GM12878 (cell line): ENCODE results near the gene UBE2F. TPM values are rescaled to one million over a fixed set of nuclear protein-coding genes. Genes with fewer than 3 reads are reported as not detected.

Experiments used
- ATAC-seq: fragments of 200-7000 bp; cut with Tn5 transposase; 3 replicates; pipeline ENCODE4 v1.9.1; 2020; ENCODE audit warnings: mild to moderate bottlenecking, moderate library complexity
- BruUV-seq: library from RNA; stranded (reverse); fragments of 400-500 nt; replicated peaks from 2 replicates; lab custom pipeline; 2021; lab: Mats Ljungman, UMichigan
- CTCF ChIA-PET: fragments of 300-600 bp; sonication (Branson Sonifier 250); formaldehyde crosslinking; extraction: SDS; loops from one replicate; lab custom pipeline; 2021; ENCODE audit warnings: inconsistent platforms; lab: Yijun Ruan, JAX
- POLR2A ChIA-PET: fragments of 350-600 bp; formaldehyde crosslinking; extraction: SDS; loops from one replicate; lab custom pipeline; 2021; ENCODE audit warnings: inconsistent platforms; lab: Charles Lee
- RAD21 ChIA-PET: fragments of 300-600 bp; sonication (Branson Sonifier 250); formaldehyde crosslinking; loops from one replicate; lab custom pipeline; 2023; ENCODE audit warnings: antibody characterized with exemption; ENCODE audit not compliant: unreplicated experiment; lab: Charles Lee
- SMC1A ChIA-PET: fragments of 300-600 bp; sonication (Branson Sonifier 250); formaldehyde crosslinking; loops from one replicate; lab custom pipeline; 2023; ENCODE audit not compliant: unreplicated experiment, uncharacterized antibody; lab: Charles Lee
- DNase-seq: peaks from one replicate; pipeline ENCODE4 v3.0.0-alpha.2; 2011; ENCODE audit warnings: low read depth, low spot score
- FAIRE-seq: peaks from 3 replicates; lab custom pipeline; 2011; peaks lifted over from hg19 to GRCh38; lab: Jason Lieb, UNC
- H2AFZ ChIP-seq: 2 replicates; pipeline ENCODE4 v1.6.0; 2011; ENCODE audit warnings: low read depth, low read length, control low read depth; ENCODE audit not compliant: control insufficient read depth
- H3K27ac ChIP-seq: 2 replicates; pipeline ENCODE4 v1.5.1; 2011; ENCODE audit warnings: control low read depth; ENCODE audit not compliant: control insufficient read depth, insufficient read depth
- H3K27me3 ChIP-seq, 2 experiments: replicated peaks in 1 of 2; 2 replicates each; pipeline versions ENCODE4 v1.6.0 to v1.6.1; 2011; ENCODE audit warnings: low read length in 1 of 2; ENCODE audit not compliant: control insufficient read depth in 2 of 2, insufficient read depth in 2 of 2
- H3K36me3 ChIP-seq, 2 experiments: 2 replicates each; pipeline ENCODE4 v1.5.1; 2011; ENCODE audit warnings: low read length in 1 of 2; ENCODE audit not compliant: control insufficient read depth in 2 of 2, insufficient read depth in 2 of 2
- H3K4me1 ChIP-seq: 2 replicates; pipeline ENCODE4 v1.6.1; 2011; ENCODE audit warnings: mild to moderate bottlenecking, low read length, moderate library complexity, mixed read lengths; ENCODE audit not compliant: control insufficient read depth, insufficient read depth
- H3K4me2 ChIP-seq: 2 replicates; pipeline ENCODE4 v1.6.0; 2011; ENCODE audit warnings: control low read depth; ENCODE audit not compliant: control insufficient read depth, insufficient read depth
- H3K4me3 ChIP-seq: fragments of 200-600 bp; sonication (generic); 2 replicates; pipeline ENCODE4 v1.5.1; 2016
- H3K79me2 ChIP-seq: 2 replicates; pipeline ENCODE4 v1.6.0; 2011; ENCODE audit warnings: low read length; ENCODE audit not compliant: control insufficient read depth, insufficient read depth
- H3K9ac ChIP-seq: 2 replicates; pipeline ENCODE4 v1.8.0; 2011; ENCODE audit warnings: low read length, control low read depth, mixed read lengths; ENCODE audit not compliant: control insufficient read depth, insufficient read depth
- H3K9me3 ChIP-seq: replicated peaks from 3 replicates; pipeline ENCODE4 v1.5.1; 2011; ENCODE audit warnings: mild to moderate bottlenecking, low read length; ENCODE audit not compliant: control insufficient read depth, insufficient read depth
- H4K20me1 ChIP-seq: 2 replicates; pipeline ENCODE4 v1.6.0; 2011; ENCODE audit not compliant: control insufficient read depth, insufficient read depth
- BCL11A ChIP-seq: IDR thresholded peaks from 2 replicates; pipeline ENCODE4 v1.6.1; 2011; ENCODE audit warnings: low read depth, low read length
- CHD1 ChIP-seq: IDR thresholded peaks from 2 replicates; pipeline ENCODE4 v1.6.1; 2012; ENCODE audit warnings: low read depth, low read length, improper control_type of control experiment
- CREB1 ChIP-seq: IDR thresholded peaks from 2 replicates; pipeline ENCODE4 v1.6.1; 2012; ENCODE audit warnings: low read depth, mild to moderate bottlenecking, inconsistent platforms
- DPF2 ChIP-seq: fragments of 450-650 bp; IDR thresholded peaks from 2 replicates; pipeline ENCODE4 v1.6.1; 2017; ENCODE audit warnings: mild to moderate bottlenecking
- EGR1 ChIP-seq, 2 experiments: IDR thresholded peaks; 1 replicate in 1 of 2; 2 replicates in 1 of 2; pipeline ENCODE4 v1.6.1; 2011 to 2012; ENCODE audit warnings: low read depth in 2 of 2, low read length in 2 of 2, borderline replicate concordance in 1 of 2, mild to moderate bottlenecking in 1 of 2, moderate library complexity in 1 of 2
- HCFC1 ChIP-seq: fragments of 150-350 bp; IDR thresholded peaks from 2 replicates; pipeline ENCODE4 v1.6.1; 2014; ENCODE audit warnings: low read length
- KLF5 ChIP-seq: fragments of 450-650 bp; IDR thresholded peaks from 2 replicates; pipeline ENCODE4 v1.6.1; 2014; ENCODE audit warnings: mild to moderate bottlenecking; ENCODE audit not compliant: partially characterized antibody
- MYB ChIP-seq: fragments of 150-350 bp; IDR thresholded peaks from 2 replicates; pipeline ENCODE4 v1.6.1; 2014; ENCODE audit warnings: mild to moderate bottlenecking, low read depth, low read length, borderline replicate concordance
- POLR2A ChIP-seq: IDR thresholded peaks from 2 replicates; pipeline ENCODE4 v1.6.1; 2011; ENCODE audit warnings: low read depth, mild to moderate bottlenecking, low read length
- POLR2AphosphoS5 ChIP-seq: IDR thresholded peaks from 2 replicates; pipeline ENCODE4 v1.6.1; 2011; ENCODE audit warnings: mild to moderate bottlenecking, low read length, inconsistent platforms
- RELA ChIP-seq: fragments of 450-650 bp; IDR thresholded peaks from 2 replicates; pipeline ENCODE4 v1.8.0; 2014; ENCODE audit warnings: borderline replicate concordance; ENCODE audit not compliant: partially characterized antibody
- SMAD1 ChIP-seq: fragments of 450-650 bp; IDR thresholded peaks from 2 replicates; pipeline ENCODE4 v1.6.1; 2018; ENCODE audit warnings: mild to moderate bottlenecking, low read depth; ENCODE audit not compliant: partially characterized antibody
- WGBS: methylation state at CpG from one replicate; pipeline ENCODE4 v1.1.6; 2016; ENCODE audit warnings: low lambda C conversion rate; ENCODE audit not compliant: insufficient replicate concordance, insufficient coverage; ENCODE audit errors: missing lambda C conversion rate; 5-methylcytosine and 5-hydroxymethylcytosine counted together
- in situ Hi-C: fragments of 300-500 bp; cut with MboI; formaldehyde crosslinking; loops from 9 replicates; pipeline ENCODE4 v1.14.3; 2018; ENCODE audit warnings: mixed read lengths
- intact Hi-C: fragments of 100-400 bp; cut with micrococcal nuclease; formaldehyde crosslinking; loops from one replicate; pipeline ENCODE4 v1.14.2; 2022; ENCODE audit not compliant: unreplicated experiment
- polyA plus RNA-seq, 11 experiments: library from polyadenylated mRNA; depleted of rRNA in 4 of 11; unstranded in 6 of 11; stranded (reverse) in 5 of 11; fragments of >200 nt; fragmentation: Nextera tagmentation in 4 of 11; fragmentation: Illumina TruSeq in 1 of 11; extraction: Ambion mirVana in 4 of 11; extraction: Trizol in 1 of 11; gene quantifications; 1 replicate in 1 of 11; 2 replicates in 10 of 11; pipeline versions ENCODE4 v1.2.1 to v1.2.3, GENCODE V29; 2011 to 2016; ENCODE audit warnings: inconsistent platforms in 2 of 11, missing spikeins in 2 of 11, low read depth in 1 of 11
- total RNA-seq, 4 experiments: library from RNA; depleted of rRNA in 3 of 4; stranded (reverse); fragments of >200 nt in 3 of 4; fragmentation: Illumina TruSeq in 1 of 4; extraction: Trizol in 1 of 4; gene quantifications; 2 replicates each; pipeline versions ENCODE4 v1.2.1 to v1.2.3, GENCODE V29; 2013 to 2021
- TF ChIP-seq, protein P1 (sequence below): fragments of 450-650 bp; IDR thresholded peaks from 2 replicates; pipeline ENCODE4 v1.6.1; 2016; ENCODE audit warnings: mild to moderate bottlenecking
- TF ChIP-seq, protein P2 (sequence below): IDR thresholded peaks from 2 replicates; pipeline ENCODE4 v1.6.1; 2012; ENCODE audit warnings: low read depth, low read length, improper control_type of control experiment
- TF ChIP-seq, protein P3 (sequence below): IDR thresholded peaks from 2 replicates; pipeline ENCODE4 v1.6.1; 2012; ENCODE audit warnings: low read depth, low read length, improper control_type of control experiment
- TF ChIP-seq, protein P4 (sequence below): fragments of 450-650 bp; IDR thresholded peaks from 2 replicates; pipeline ENCODE4 v1.6.1; 2017; ENCODE audit warnings: borderline replicate concordance

The UBE2F gene
- total and polyA plus RNA-seq, 10 of the 15 experiments (the other 5 are each of a cell fraction or from before 2014, with no cell fraction given) = 12.3 to 64.4 (median 31.5) TPM

DNA sequence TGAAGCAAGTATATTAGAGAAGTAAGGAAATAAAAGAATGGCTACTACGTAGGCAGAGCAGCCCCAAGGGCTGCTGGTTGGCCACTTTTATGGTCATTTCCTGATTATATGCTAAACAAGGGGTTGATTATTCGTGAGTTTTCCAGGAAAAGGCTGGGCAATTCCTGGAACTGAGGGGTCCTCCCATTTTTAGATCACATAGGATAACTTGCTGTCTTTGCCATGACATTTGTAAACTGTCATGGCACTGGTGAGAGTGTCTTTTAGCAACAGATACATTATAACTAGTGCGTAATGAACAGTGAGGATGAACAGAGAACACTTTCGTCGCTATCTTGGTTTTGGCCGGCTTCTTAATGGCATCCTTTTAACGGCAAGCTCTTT, 2.6 kb upstream of the UBE2F start:
- RAD21 ChIA-PET = no interaction called here
- Histone ChIP-seq H3K79me2 (peaks cover 15% of the 10 kb centered on the region), H3K4me1 (peaks cover 10% of the 10 kb centered on the region), H3K27me3 (no peaks in the 10 kb centered on the region; a peak in 1 of 4 replicates), H3K9ac (no peak overlapping the region), H3K4me3 (no peak overlapping the region), H2AFZ (no peak overlapping the region), H3K4me2 (no peak overlapping the region), H3K9me3 (peaks cover 6% of the 10 kb centered on the region; the same call in 2 of the 3 replicates), H3K27ac (no peak overlapping the region), H4K20me1 (no peaks in the 10 kb centered on the region), H3K36me3 (no peaks in the 10 kb centered on the region)
- POLR2A ChIA-PET = no interaction called here
- FAIRE-seq (no peak), DNase-seq (no peak), ATAC-seq (no peak)
- TF ChIP-seq, protein P1, sequence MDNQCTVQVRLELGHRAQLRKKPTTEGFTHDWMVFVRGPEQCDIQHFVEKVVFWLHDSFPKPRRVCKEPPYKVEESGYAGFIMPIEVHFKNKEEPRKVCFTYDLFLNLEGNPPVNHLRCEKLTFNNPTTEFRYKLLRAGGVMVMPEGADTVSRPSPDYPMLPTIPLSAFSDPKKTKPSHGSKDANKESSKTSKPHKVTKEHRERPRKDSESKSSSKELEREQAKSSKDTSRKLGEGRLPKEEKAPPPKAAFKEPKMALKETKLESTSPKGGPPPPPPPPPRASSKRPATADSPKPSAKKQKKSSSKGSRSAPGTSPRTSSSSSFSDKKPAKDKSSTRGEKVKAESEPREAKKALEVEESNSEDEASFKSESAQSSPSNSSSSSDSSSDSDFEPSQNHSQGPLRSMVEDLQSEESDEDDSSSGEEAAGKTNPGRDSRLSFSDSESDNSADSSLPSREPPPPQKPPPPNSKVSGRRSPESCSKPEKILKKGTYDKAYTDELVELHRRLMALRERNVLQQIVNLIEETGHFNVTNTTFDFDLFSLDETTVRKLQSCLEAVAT = no peak
- TF ChIP-seq BCL11A (no peak), POLR2AphosphoS5 (no peak), CREB1 (no peak), DPF2 (no peak), MYB (no peak), SMAD1 (no peak), EGR1 (IDR thresholded peaks at IDR 0.05; ENCODE audit: borderline replicate concordance in 1 of 2, low read depth in 2 of 2, low read length in 2 of 2) (no peak), HCFC1 (no peak), KLF5 (no peak), CHD1 (no peak), RELA (no peak), POLR2A (no peak)
- TF ChIP-seq, protein P2, sequence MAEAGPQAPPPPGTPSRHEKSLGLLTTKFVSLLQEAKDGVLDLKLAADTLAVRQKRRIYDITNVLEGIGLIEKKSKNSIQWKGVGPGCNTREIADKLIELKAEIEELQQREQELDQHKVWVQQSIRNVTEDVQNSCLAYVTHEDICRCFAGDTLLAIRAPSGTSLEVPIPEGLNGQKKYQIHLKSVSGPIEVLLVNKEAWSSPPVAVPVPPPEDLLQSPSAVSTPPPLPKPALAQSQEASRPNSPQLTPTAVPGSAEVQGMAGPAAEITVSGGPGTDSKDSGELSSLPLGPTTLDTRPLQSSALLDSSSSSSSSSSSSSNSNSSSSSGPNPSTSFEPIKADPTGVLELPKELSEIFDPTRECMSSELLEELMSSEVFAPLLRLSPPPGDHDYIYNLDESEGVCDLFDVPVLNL = no peak
- TF ChIP-seq, protein P3, sequence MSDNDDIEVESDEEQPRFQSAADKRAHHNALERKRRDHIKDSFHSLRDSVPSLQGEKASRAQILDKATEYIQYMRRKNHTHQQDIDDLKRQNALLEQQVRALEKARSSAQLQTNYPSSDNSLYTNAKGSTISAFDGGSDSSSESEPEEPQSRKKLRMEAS = no peak
- TF ChIP-seq, protein P4, sequence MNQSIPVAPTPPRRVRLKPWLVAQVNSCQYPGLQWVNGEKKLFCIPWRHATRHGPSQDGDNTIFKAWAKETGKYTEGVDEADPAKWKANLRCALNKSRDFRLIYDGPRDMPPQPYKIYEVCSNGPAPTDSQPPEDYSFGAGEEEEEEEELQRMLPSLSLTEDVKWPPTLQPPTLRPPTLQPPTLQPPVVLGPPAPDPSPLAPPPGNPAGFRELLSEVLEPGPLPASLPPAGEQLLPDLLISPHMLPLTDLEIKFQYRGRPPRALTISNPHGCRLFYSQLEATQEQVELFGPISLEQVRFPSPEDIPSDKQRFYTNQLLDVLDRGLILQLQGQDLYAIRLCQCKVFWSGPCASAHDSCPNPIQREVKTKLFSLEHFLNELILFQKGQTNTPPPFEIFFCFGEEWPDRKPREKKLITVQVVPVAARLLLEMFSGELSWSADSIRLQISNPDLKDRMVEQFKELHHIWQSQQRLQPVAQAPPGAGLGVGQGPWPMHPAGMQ = no peak
- intact Hi-C loops (no loop called here), in situ Hi-C loops (no loop called here)
- CTCF ChIA-PET = no interaction called here
- BruUV-seq = no TSS peak
- 54% methylated on average over 7 of the region's 7 CpGs for WGBS
- SMC1A ChIA-PET = no interaction called here
